Neural progenitor cell (in vitro differentiated cells): ENCODE data around the gene SLC34A1.

ENCODE experiments used
- EZH2 ChIP-seq: fragments of 200-600 bp; sonication (generic); IDR thresholded peaks from 2 replicates; pipeline ENCODE4 v1.6.1; 2017; ENCODE audit warnings: antibody characterized with exemption, mild to moderate bottlenecking, moderate library complexity
- EZH2phosphoT487 ChIP-seq: fragments of 200-600 bp; sonication (generic); IDR thresholded peaks from 2 replicates; pipeline ENCODE4 v1.6.1; 2017; ENCODE audit warnings: antibody characterized with exemption
- TF ChIP-seq, protein P1 (sequence below): fragments of 200-600 bp; sonication (generic); IDR thresholded peaks from 2 replicates; pipeline ENCODE4 v1.5.1; 2017; ENCODE audit warnings: antibody characterized with exemption, mild to moderate bottlenecking

DNA sequence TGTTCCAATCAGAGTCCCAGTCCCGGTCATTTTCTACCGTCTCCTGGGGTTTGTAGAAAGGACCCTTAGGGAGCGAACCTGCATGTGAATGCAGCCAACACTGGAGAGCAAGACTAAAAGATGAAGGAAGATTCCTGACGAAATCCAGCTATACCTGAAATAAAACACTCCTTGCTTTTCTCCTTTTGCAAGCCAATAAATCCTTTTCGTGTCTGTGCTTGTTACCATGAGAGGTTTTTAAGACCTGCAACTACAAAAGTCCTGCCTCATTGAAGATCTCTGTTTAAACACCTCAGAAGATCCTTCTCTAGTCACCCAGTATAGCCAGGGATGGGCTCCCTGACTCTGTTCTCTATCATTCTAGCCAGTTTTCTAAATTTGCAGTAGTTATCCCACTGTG is 10.0 kb upstream of the SLC34A1 start:
- TF ChIP-seq, protein P1, sequence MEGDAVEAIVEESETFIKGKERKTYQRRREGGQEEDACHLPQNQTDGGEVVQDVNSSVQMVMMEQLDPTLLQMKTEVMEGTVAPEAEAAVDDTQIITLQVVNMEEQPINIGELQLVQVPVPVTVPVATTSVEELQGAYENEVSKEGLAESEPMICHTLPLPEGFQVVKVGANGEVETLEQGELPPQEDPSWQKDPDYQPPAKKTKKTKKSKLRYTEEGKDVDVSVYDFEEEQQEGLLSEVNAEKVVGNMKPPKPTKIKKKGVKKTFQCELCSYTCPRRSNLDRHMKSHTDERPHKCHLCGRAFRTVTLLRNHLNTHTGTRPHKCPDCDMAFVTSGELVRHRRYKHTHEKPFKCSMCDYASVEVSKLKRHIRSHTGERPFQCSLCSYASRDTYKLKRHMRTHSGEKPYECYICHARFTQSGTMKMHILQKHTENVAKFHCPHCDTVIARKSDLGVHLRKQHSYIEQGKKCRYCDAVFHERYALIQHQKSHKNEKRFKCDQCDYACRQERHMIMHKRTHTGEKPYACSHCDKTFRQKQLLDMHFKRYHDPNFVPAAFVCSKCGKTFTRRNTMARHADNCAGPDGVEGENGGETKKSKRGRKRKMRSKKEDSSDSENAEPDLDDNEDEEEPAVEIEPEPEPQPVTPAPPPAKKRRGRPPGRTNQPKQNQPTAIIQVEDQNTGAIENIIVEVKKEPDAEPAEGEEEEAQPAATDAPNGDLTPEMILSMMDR = no peak
- no peak for TF ChIP-seq EZH2
- TF ChIP-seq EZH2phosphoT487 = no peak
